ENCODE results near the gene RAD9A. TPM values are rescaled to one million over a fixed set of nuclear protein-coding genes. Genes with fewer than 3 reads are reported as not detected.

RAD9A gene
- total and polyA plus RNA-seq, 9 of the 15 experiments (the other 6 are each of a cell fraction or from before 2014, with no cell fraction given): 1.4 to 41.2 (median 16.1) TPM

GRCh38 chr11:67429038-67429668 lies 37.4 kb downstream of the RAD9A start:
- H3K27me3 ChIP-seq (ENCODE audit: control insufficient read depth in 2 of 2, insufficient read depth in 2 of 2, low read length in 2 of 2): no peaks in the 10 kb centered on the region
- BruUV-seq (replicated peaks): TSS peak; percentile 62

More at GRCh38 chr11:67429038-67429668, 37.4 kb downstream of the RAD9A start:
- intact Hi-C loops (cut with micrococcal nuclease): loop anchor here (5.0 kb wide), 1 partner anchor 78 kb away; the partner anchor contains the start of genes CDK2AP2 and PITPNM1
- peaks cover 25% of the 10 kb centered on the region for H3K79me2 ChIP-seq (ENCODE audit: control insufficient read depth, insufficient read depth, low read length)
- CTCF ChIA-PET (ENCODE audit: low intra/inter-chr PET ratio): interaction anchor here (1.6 kb wide), 1 partner anchor 28 kb away, joined by 3 read pairs; no protein-coding TSS in a partner anchor
- H3K4me2 ChIP-seq (ENCODE audit: insufficient read depth, low read length): peak overlapping the region; percentile 93
- in situ Hi-C loops (cut with MboI): no loop called here
- WGBS (ENCODE audit: insufficient coverage, low coverage, missing lambda C conversion rate): 19% methylated on average over 12 of the region's 12 CpGs
- peaks cover 49% of the 10 kb centered on the region; the same call in 2 of the 3 replicates for H3K36me3 ChIP-seq (ENCODE audit: control insufficient read depth, insufficient read depth, low read length)
- POLR2A ChIA-PET: interaction anchor here (0.6 to 3.6 kb wide), 4 partner anchors 9 to 65 kb away, joined by 3 to 21 read pairs (median 4); partner anchors contain the start of gene PTPRCAP
- H3K9me3 ChIP-seq (replicated peaks; ENCODE audit: control insufficient read depth, insufficient read depth, low read depth, low read length): no peaks in the 10 kb centered on the region
- FAIRE-seq: no peak
- H4K20me1 ChIP-seq (replicated peaks; ENCODE audit: control insufficient read depth, insufficient read depth, low read length): no peaks in the 10 kb centered on the region
- no peak for TF ChIP-seq ERF (CRISPR knock-in tag; IDR thresholded peaks at IDR 0.05)
- TF ChIP-seq TCF15 (CRISPR knock-in tag; IDR thresholded peaks at IDR 0.05): no peak
- TF ChIP-seq MBD1 (CRISPR knock-in tag; IDR thresholded peaks at IDR 0.05): no peak
- 0 out of 2 replicates have a peak, but pooled peaks have one; percentile 33 for TF ChIP-seq ZBTB7A (IDR thresholded peaks at IDR 0.05; ENCODE audit: borderline replicate concordance, control insufficient read depth, low read depth, low read length)
- TF ChIP-seq MAX (CRISPR knock-in tag; IDR thresholded peaks at IDR 0.05): 0 out of 2 replicates have a peak, but pooled peaks have one; percentile 25
- H3K4me1 ChIP-seq (replicated peaks in 1 of 2; ENCODE audit: control insufficient read depth in 2 of 2, insufficient read depth in 2 of 2, low read length in 2 of 2): peaks cover 9 to 43% of the 10 kb centered on the region in 2 experiments; a peak in 4 of 5 replicates
- H3K27ac ChIP-seq (ENCODE audit: extremely low read depth, low read depth, low read length): peak overlapping the region; percentile 78
- peak overlapping the region; percentile 83 for H3K4me3 ChIP-seq
- 0 out of 2 replicates have a peak overlapping the region, but pooled peaks have one; percentile 93 for H2AFZ ChIP-seq (ENCODE audit: low read depth, low read length)
- peak overlapping the region; percentile 91 to 97 for H3K9ac ChIP-seq (ENCODE audit: insufficient read depth in 1 of 2, low read depth in 2 of 2, low read length in 2 of 2)
- peaks cover 4% of the 10 kb centered on the region for H3K9me1 ChIP-seq (ENCODE audit: control insufficient read depth, insufficient read depth, low read length)
- DNase-seq (ENCODE audit: extremely low read depth in 1 of 4, low spot score in 3 of 4): peak in 2 of 4 experiments; percentile 40 to 42
- ATAC-seq: peak; percentile 9; the same call in 1 of the 3 replicates
